Islet of Langerhans (tissue), 1 donor: ENCODE results near the gene OCIAD1.
A peak's percentile ranks its signal among the peaks of the same experiment; 100 is the strongest.
"Not testable (repeated sequence)": the region's sequence is repeated elsewhere in the genome, so short reads cannot be mapped to it uniquely, and the experiment has no call there.

Source experiments
- FAIRE-seq: peaks from one replicate; lab custom pipeline; 2011; peaks lifted over from hg19 to GRCh38; lab: Jason Lieb, UNC

OCIAD1 gene

DNA sequence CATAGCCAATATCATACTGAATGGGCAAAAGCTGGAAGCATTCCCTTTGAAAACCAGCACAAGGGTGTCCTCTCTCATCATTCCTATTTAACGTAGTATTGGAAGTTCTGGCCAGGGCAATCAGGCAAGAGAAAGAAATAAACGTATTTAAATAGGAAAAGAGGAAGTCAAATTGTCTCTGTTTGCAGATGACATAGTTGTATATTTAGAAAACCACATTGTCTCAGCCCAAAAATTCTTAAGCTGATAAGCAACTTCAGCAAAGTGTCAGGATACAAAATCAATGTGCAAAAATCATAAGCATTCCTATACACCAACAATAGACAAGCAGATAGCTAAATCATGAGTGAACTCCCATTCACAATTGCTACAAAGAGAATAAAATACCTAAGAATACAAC, 9.5 kb upstream of the OCIAD1 start:
- FAIRE-seq: not testable (repeated sequence)

DNA sequence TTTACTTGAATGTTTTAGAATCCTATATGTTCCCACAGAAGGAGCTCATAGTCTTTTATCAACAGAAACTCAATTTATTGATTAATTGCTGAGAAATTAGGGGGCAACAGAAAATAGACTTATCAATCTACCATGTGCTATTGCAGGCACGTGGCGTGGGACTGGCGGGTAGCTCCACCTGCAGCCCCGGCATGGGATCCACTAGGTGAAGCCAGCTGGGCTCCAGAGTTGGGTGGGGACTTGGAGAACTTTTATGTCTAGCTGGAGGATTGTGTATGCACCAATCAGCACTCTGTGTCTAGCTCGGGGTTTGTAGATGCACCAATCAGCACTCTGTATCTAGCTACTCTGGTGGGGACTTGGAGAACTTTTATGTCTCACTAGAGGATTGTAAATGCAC, 3.3 kb upstream of the OCIAD1 start:
- FAIRE-seq: no peak

- FAIRE-seq: no peak
These were observed 693 bp downstream of the OCIAD1 start for GRCh38 chr4:48831532-48832030.

DNA sequence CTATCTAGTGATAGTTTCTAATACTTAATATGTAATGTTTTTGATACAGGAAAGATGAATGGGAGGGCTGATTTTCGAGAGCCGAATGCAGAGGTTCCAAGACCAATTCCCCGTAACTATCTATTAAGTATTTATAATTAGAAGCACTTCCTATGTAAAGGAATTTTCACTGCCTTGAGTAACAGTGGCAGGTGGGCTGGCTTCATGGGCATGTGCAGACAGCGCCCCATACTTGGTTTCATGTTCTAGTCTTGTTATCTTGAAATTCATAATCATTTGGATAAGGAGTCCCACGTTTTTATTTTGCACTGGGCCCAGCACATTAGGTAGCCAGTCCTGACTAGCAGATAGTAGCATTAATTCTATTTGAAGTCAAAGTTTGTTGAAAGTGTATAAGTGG, 1.7 kb downstream of the OCIAD1 start:
- FAIRE-seq: no peak

- FAIRE-seq: no peak
These were observed 5.8 kb downstream of the OCIAD1 start for GRCh38 chr4:48836658-48837057.

DNA sequence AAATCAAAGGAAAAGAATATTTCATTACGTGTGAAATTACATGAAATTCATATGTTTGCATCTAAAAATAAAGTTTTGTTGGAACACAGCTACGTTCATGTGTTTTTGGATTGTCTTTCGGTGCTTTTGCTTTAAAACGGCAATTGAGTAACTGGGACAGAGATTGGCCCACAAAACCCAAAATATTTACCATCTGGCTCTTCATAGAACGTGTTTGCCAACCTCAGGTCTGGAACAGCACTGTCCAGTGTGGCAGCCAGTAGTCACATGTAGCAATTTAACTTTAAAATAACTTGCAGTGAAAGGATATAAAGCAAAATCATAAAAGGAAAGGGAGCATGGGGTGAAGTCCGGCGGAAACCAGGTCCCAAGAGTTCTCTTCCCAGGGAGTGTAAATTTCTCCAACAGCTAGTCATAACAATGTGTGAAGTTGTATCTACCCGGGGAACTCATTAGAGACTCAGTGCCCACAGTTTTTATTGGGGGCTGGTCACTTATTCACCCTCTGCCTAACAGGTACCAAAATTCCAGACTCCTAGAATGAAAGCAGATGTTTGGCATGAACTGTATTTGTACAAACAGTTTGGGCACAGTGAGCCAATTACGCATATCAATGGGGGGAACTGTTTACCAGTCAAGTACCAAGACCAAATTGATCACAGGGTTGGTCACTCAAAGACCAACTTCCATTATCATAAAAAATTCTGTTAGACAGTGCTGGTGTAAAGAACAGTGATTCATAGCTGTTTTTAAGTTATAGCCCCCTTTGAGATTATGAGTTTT, 10.3 kb downstream of the OCIAD1 start:
- no peak for FAIRE-seq

- FAIRE-seq: no peak
These were observed 14.0 kb downstream of the OCIAD1 start for GRCh38 chr4:48844843-48845242.

DNA sequence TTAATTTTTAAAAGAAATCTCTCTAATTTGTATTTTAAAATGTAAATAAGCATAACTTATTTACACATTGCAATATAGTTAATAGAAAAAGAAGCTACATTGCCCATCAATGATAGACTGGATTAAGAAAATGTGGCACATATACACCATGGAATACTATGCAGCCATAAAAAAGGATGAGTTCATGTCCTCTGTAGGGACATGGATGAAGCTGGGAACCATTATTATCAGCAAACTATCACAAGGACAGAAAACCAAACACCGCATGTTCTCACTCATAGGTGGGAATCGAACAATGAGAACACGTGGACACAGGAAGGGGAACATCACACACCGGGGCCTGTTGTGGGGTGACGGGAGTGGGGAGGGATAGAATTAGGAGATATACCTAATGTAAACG, 17.9 kb downstream of the OCIAD1 start:
- not testable (repeated sequence) for FAIRE-seq

GRCh38 chr4:48851651-48852050, 20.8 kb downstream of the OCIAD1 start:
- no peak for FAIRE-seq

DNA sequence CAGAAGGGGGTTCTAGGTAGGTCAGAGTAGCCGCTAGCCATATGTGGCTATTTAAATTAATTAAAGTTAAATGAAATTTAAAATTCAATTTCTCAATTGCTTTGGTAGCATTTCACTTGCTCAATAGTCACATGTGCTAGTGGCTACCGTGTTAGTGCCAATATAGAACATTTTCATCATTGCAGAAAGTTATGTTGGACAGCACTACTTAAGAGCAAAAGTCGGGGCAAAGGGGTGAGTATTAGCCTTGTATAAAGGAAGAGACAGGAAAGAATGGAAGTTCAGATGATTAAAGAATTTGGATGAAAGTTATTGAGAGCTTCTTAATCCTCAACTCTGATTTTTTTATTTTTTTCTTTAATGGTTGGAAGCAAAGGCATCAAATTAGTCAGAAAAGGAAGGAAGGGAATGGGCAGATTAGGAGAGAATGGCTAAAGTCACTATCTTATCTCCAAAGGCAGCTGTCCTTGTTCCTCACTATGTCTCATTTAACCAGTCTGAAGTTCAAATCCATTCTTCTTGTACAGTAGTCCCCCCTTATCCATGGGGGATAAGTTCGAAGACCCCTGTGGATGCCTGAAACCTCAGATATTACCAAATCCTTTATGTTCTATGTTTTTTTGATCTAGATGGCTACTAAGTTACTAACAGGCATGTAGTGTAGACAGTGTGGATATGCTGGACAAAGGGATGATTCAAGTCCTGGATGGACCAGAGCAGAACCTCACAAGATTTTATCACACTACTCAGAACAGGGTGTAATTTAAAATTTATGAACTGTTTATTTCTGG, 22.9 kb downstream of the OCIAD1 start:
- peak; percentile 76 for FAIRE-seq

DNA sequence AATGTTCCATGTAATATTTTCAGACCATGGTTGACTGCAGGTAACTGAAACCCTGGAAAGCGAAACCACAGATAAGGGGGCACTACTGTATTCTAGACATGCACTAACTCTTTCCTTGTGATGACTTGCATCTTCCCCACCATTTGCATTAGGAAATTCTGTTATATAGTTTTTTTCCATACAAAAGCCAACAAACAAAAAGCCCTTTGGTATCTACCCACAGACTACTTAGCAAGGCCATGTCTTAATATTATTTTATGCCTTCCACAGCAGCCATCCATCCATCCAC, 23.5 kb downstream of the OCIAD1 start:
- FAIRE-seq: no peak

DNA sequence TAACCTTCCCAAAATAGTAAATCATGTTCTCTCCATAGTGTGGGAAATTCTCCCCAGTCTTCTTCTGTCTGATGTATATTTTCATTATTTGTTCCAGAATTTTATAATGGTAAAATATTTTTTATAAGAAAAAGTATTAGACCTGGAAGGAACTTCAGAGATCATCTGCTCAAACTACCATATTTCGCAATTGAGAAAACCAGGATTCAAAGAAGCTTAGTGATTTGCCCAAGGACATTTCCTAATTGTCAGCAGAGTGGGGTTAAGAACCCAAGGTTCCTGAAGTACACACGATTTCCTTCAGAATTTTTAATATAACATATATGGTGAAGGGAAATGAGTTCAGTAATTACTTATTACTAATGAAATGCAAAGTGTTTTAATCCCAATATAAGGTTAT, 24.1 kb downstream of the OCIAD1 start:
- no peak for FAIRE-seq

DNA sequence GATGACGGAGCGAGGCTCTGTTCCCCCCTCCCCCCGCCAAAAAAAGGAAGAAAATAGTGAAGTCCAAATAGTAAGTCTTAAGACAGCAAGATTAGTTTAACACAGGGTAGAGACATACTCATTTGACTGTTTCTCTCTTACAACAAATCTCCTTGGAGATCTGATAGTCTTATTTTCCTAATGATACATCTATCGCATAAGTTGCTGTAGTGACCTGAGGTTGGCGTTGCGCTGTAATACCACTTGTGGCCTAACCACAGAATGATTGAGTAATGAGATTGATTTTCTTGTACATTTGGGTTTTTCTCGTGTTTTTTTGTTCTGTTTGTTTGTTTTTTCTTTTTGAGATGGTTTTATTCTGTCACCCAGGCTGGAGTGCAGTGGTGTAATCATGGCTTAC, 27.2 kb downstream of the OCIAD1 start:
- no peak for FAIRE-seq

GRCh38 chr4:48862038-48862437, 31.1 kb downstream of the OCIAD1 start:
- FAIRE-seq: no peak

- FAIRE-seq: no peak
These were observed 31.8 kb downstream of the OCIAD1 start for GRCh38 chr4:48862661-48863060.

- no peak for FAIRE-seq
These were observed 32.8 kb downstream of the OCIAD1 start for GRCh38 chr4:48863728-48864127.

DNA sequence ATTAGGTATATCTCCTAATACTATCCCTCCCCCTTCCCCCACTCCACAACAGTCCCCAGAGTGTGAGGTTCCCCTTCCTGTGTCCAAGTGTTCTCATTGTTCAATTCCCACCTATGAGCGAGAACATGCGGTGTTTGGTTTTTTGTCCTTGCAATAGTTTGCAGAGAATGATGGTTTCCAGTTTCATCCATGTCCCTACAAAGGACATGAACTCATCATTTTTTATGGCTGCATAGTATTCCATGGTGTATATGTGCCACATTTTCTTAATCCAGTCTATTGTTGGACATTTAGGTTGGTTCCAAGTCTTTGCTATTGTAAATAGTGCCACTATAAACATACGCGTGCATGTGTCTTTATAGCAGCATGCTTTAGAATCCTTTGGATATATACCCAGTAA, 33.8 kb downstream of the OCIAD1 start:
- not testable (repeated sequence) for FAIRE-seq

DNA sequence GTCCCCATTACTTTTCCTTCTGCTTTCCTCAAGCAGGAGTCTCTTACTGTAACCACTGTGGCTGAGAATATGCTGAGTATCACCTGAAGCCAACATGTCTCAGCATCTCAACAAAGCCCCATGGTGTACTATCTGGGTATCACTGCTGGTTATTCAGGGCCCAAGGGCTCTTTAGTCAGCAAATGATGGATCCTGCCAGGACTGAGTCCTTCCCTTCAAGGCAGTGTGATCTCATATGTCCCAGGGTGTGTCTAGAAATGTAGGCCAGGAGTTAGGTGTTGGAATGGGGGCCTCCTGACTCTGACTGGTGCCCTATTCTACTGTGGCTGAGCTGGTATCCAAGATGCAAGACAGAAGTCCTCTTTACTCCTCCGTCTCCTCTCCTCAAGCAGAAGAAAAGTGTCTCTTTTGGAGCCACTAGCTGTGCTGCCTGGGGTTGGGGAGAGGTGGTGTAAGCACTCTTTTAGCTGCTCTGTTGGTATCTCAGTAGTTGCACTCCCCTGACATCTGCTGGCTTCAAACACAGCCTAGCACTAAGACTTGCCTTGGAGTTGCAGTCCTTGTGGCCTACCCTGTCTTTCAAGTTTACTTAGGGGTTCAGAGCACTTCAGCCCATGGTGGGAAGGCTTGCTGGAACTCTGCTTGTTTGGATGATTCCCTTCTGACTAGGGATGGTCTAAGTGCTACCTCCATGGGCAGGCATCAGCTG, 47.1 kb downstream of the OCIAD1 start:
- FAIRE-seq: no peak

DNA sequence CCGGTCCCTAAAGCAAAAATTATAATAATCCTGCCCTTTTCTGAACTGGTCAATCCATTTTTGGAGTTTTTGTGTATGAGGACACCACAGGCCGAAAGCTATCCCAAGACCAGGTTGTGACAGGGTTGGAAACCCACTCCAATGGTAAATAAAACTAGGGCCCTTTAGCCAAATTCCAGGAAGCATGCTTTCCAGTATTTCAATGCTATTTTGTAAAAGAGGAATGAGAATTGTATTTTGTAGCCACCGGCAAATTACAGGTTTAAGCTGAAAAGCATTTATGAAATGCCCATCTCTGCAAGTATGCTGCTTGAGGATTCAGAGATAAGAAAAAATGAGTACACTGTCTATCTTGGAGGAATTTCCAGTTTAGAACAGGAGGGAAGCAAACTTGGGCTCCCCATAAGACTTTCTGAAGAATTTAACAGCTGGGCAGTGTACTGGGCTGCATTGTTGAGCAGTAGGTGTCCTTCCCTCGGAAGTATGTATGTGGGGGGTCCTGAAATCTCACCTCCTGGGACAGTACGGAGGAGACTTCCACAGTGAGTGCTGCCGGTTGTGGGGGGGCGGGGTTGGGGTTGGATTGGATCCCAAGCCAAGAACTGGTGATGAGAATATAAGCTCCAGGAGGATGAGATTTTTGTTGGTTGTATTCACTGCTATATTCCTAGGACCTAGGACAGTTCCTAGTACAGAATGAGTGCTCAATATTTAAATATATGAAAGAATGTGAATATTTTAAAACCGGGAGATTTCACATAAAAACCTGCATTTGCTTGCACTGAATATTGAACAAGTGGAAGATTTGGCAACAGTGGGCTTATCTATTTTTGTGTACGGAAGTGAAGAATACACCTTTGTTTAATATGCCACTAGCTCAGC, 48.9 kb downstream of the OCIAD1 start:
- FAIRE-seq: no peak

GRCh38 chr4:48881646-48882045, 50.8 kb downstream of the OCIAD1 start:
- FAIRE-seq: not testable (repeated sequence)

GRCh38 chr4:48889750-48890149, 58.9 kb downstream of the OCIAD1 start:
- FAIRE-seq: not testable (repeated sequence)

GRCh38 chr4:48891028-48891619, 60.2 kb downstream of the OCIAD1 start:
- FAIRE-seq: no peak
